HG03460 (cell line): ENCODE measurements around the gene OR10H4.
"Not testable (repeated sequence)": the region's sequence is repeated elsewhere in the genome, so short reads cannot be mapped to it uniquely, and the experiment has no call there.

Experiments
- ATAC-seq: cut with Tn5 transposase; IDR thresholded peaks from one replicate; pipeline ENCODE4 v1.9.1; 2021; ENCODE audit not compliant: unreplicated experiment

Gene OR10H4, protein sequence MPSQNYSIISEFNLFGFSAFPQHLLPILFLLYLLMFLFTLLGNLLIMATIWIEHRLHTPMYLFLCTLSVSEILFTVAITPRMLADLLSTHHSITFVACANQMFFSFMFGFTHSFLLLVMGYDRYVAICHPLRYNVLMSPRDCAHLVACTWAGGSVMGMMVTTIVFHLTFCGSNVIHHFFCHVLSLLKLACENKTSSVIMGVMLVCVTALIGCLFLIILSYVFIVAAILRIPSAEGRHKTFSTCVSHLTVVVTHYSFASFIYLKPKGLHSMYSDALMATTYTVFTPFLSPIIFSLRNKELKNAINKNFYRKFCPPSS

DNA sequence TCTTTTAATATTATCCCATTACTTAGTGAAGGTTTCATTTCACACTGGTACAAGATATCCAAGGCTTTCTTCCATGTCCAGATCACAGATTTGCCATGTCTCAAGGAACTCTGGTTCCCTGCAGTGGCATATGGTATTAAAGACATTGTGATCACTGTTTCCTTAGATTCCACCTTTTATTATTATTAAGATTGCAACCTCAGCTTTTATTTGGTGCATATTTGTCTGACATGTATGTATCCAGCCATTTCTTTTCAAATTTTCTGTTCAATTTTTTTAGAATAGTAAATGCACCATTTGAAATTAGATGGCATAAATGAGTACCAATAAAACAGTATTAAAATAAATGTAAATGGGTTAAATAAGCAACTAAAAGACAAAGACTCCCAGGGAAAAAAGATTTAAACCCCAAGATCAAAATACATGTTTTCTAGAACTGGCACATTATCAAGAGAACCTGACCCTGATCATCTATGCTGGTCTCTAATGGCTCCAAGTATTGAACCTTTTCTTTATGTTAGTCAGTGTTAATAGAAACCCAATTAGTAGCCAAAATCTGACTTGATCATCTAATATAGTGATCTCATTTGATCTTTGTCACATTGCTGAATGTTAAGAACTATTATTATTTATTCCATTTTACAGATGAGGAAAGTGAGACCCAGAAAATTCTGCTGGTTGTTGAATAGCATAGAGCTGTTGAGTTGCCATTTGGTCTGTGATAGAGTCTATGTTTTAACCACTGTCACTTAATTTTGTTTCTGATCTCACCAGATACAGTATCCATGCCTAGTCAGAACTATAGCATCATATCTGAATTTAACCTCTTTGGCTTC, at the start of gene OR10H4:
Gene OR10H4 (plus strand): TSS at position 786 of the 836 bp plus-strand sequence. CDS start 0 bp downstream, at position 786.
- ATAC-seq: no peak

DNA sequence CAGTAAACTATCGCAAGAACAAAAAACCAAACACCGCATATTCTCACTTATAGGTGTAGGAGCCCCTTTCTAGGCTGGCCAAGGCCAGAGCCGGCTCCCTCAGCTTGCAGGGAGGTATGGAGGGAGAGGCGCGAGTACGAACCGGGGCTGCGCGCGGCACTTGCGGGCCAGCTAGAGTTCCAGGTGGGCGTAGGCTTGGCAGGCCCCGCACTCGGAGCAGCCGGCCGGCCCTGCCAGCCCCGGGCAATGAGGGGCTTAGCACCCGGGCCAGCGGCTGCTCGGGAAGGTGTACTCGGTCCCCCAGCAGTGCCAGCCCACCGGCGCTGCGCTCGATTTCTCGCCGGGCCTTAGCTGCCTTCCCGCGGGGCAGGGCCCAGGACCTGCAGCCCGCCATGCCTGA, 49.2 kb upstream of the OR10H4 start:
- not testable (repeated sequence) for ATAC-seq

DNA sequence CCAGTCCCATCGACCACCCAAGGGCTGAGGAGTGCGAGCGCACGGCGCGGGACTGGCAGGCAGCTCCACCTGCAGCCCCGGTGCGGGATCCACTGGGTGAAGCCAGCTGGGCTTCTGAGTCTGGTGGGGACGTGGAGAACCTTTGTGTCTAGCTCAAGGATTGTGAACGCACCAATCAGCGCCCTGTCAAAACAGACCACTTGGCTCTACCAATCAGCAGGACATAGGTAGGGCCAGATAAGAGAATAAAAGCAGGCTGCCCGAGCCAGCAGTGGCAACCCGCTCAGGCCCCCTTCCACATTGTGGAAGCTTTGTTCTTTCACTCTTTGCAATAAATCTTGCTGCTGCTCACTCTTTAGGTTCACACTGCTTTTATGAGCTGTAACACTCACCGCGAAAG, 48.8 kb upstream of the OR10H4 start:
- ATAC-seq: not testable (repeated sequence)

DNA sequence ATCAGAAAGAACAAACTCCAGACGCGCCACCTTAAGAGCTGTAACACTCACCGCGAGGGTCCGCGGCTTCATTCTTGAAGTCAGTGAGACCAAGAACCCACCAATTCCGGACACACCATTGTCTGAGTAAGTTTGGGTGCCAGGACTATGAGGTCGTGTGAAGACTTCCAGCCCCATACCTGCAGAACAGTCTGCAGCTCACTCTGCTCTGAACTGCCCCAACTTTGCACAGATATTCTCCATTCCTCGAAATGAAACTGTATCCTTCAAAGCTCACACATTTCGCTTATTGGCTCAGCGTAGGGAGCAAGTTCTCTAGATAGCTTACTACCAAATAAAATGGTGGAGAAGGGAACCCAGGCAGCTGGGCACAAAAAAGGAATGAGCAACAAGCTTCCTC, 48.3 kb upstream of the OR10H4 start:
- ATAC-seq: no peak

DNA sequence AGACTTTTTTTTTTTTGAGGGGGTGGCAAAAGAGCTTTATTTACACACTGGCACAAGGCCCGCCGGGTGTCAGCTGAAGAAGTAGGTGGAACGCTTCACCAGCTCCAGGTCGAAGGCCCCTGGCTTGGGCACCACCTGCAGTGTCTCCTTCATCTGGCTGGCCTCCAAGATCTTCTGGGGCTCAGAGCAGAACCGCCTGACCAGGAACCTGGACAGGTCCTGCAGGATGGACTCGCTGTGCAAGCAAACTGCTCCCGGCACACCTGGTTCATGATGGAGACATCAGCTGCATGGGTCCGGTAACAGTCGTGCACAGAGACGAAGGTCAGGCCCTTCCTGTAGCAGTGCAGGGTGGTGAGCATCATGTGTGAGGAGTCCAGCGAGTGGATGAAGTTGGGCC, 46.6 kb upstream of the OR10H4 start:
- no peak for ATAC-seq

DNA sequence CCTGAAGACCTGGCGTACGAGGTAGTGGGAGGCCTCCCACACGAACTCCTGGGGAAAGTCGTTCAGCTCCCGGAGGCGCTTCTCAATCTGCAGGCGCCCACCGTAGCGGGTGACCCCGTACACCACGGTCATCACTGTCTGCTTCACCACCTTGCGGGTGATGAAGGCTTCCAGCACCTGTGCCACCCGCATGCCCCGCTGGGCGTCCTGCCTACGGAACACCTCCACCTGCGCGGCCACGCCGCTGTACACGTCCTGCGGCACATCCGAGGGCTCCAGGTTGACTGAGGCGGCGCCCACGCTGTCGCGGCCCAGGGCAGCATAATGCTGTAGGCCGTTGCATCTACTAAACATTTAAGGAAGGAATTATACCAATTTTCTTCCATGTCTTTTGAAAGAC, 45.9 kb upstream of the OR10H4 start:
- not testable (repeated sequence) for ATAC-seq

DNA sequence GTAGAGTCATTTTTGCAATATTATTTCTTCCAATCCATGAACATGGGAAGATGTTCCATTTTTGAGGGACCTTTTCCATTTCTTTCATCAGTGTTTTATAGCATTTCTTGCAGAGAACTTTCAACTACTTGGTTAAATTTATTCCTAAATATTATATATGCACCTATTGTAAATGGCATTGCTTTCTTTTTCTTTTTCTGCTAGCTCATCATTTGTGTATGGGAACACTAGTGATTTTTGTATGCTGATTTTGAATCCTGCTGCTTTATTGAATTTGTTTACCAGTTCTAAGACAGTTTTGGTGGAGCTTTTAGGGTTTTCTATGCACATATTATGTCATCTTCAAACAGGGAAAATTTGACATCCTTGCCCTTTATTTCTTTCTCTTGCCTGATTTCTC, 43.8 kb upstream of the OR10H4 start:
- no peak for ATAC-seq

DNA sequence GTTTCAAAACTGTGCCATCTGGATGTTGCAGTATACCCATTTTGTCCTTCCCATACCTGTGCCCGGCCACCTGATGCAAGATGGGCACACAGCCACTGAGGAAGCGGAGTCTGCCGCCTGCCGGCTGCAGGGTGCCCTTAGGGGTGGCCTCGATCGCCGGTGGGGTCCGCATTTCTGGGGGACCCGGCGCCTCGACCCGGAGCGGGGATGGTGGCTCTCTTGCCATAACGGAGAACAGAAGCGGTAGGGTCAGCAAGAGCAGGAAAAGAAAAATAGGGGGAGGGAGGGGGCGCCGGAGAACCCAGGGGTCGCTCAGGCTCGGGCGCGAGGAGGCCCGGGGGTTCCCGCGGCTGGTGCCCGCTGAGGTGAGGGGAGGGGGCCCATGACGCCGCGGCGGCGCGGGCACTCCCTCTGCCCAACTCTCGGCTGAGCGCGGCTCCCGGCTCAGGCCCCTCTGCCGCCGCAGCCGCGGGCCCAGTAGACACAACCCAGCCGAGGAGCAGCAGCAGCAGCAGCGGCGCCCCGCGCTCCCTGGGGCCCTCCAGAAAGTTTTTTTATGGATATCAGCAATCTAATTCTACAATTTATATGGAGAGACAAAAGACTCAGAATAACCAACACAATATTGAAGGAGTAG, 37.1 kb upstream of the OR10H4 start:
- ATAC-seq: no peak

DNA sequence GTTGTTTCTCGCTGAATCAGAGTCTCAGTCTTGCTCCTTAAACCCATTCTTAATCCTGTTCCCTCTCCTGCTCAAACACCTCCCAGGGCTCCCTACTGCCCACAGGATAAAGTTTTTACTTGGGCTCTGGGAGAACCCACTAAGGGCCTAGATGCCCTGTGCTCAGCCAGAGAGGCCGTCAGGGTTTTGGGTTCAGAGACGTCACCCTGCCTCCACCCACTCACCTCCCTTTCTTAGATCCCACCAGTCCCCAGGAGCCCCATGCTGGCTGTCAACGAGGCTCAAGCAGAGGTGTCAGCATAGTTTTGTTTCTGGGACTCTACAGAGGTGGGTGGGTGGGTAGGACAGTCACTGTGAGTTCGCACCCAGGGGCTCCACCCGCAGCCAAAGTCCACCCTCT, 35.4 kb upstream of the OR10H4 start:
- ATAC-seq: no peak

DNA sequence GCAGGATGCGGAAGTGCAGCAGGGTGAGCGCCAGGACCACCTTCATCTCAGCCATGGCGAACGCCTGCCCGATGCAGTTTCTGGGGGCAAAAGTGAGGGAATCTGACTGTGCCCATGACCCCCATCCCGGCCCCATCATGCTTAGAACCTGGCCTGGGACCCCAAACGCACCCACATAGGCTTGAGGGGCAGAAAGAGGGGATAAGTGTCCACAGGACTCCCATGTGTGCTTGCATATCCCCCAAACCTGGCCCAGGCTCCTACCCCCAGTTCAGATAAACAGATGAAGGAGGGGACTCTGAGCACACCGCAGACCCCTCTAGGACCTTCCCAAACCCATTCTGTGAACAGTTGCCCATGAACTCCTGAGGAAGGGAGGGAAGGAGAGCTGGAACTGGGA, 35.0 kb upstream of the OR10H4 start:
- no peak for ATAC-seq

DNA sequence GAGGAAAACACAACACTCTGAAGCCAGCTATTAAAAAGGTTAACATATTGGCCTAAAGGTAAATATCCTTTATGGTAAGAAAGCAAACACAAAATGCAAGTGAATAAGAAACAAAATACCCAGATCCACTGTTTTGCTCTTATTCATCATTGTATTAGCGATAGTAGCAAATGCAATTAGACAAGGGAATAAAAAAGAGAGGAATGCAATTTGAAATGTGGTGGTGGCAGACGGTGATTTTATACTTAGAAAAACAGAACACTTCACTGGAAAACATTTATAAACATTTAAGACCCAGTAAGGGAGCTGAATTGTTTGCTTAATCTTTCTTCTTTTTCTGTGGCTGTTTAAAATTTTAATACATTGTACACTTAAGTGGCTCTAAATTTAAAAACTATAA, 33.7 kb upstream of the OR10H4 start:
- ATAC-seq: no peak

DNA sequence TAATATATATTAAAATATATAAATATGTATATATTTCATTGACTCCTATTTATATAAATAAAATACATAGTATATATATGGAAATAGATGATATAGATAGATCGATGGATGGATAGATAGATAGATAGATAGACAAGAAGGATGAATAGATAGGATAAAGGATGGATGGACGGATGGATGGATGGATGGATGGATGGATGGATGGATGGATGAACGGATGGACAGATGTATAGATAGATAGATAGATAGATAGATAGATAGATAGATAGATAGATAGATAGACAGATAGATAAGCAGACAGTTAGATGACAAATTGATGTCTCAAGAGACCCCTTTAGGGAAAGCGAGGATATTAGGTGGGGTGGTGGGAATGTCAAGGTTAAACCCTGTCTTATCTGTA, 29.6 kb upstream of the OR10H4 start:
- no peak for ATAC-seq

DNA sequence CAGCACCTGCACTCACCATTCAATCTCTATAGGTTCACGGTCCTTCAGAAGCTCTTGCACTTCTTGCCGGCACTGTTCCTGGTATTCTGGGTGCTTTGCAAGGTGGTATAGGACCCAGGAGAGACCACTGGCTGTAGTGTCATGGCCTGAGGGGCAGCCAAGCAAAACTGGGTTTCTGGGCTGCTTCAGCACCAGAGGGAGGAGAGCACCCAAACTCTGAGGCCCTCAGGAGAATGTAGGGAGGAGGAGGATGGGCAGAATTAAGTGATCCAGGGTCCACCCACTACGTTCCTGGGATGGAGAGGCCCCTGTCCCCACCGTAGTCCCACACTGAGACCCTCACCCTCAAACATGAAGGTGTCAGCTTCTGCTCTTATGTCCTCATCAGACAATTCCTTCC, 26.8 kb upstream of the OR10H4 start:
- ATAC-seq: no peak

DNA sequence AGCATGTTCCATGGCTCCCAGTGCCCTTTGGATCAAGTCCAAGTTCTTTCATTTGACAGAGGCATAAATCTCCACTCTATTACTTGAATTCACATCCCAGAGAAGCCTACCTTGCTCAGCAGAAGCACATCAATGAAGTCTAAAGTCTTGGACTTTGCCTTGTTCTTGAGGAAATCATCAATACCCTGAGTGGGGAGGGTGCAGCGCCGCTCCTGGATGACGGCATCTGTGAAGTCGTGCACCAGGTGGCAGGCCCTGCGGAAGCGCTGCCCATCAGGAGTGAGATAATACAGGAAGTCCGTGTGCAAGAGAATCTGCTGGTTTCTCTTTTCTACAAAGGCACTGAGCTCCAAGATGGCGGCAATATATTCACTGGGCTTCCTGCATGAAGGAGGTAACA, 25.1 kb upstream of the OR10H4 start:
- no peak for ATAC-seq

DNA sequence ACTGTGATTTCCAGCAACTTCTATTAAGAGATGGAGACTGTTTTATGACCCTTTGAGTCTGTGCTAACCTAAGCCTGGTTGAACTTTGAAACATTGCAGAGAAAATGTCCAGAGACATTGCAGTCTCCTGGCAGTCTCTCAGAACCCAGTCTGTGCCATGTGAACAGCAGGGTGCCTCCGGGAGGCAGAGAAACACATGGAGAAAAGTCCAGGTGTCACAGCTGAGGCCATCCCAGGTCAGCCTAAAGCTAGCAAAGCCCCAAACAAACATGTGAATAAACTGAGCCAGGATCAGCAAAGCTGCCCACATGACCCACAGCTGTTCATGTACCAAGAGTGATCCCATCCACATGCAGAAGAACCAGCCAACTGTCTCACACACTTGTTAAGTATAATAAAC, 22.3 kb upstream of the OR10H4 start:
- no peak for ATAC-seq

DNA sequence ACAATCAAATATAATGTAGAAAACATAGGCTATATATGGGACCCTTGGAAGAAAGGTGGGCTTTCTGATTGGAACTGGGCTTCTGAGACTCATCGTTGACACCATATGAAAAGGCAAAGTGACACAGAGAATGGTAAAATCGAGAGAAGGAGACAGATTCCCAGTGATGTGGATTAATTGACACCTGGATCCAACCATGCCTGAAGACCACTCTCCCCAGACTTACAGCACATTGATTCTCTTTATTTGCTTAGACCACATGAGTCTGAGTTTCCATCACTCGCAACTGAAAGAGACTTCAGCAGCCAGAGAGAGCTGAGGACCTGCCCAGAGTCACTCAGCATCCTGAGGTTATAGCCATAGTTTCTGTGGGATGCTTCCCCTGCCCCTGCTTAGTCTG, 20.5 kb upstream of the OR10H4 start:
- no peak for ATAC-seq

DNA sequence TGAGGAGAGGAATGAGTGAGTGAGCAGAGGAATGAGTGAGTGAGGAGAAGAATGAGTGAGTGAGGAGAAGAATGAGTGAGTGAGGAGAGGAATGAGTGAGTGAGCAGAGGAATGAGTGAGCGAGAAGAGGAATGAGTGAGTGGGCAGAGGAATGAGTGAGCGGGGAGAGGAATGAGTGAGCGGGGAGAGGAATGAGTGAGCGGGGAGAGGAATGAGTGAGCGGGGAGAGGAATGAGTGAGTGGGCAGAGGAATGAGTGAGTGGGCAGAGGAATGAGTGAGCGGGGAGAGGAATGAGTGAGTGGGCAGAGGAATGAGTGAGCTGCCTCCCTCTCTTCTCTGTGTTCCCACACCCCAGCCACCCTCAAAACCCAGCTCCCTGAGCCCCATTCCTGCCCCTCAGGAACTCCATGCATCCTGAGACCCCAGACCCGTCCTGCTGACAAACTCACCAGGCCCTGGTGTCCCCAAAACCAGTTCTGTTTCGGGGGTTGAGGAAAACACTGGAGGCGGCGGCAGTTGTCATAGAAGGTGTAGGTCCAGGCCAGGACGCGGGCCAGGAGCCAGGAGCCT, 15.0 kb upstream of the OR10H4 start:
- not testable (repeated sequence) for ATAC-seq

DNA sequence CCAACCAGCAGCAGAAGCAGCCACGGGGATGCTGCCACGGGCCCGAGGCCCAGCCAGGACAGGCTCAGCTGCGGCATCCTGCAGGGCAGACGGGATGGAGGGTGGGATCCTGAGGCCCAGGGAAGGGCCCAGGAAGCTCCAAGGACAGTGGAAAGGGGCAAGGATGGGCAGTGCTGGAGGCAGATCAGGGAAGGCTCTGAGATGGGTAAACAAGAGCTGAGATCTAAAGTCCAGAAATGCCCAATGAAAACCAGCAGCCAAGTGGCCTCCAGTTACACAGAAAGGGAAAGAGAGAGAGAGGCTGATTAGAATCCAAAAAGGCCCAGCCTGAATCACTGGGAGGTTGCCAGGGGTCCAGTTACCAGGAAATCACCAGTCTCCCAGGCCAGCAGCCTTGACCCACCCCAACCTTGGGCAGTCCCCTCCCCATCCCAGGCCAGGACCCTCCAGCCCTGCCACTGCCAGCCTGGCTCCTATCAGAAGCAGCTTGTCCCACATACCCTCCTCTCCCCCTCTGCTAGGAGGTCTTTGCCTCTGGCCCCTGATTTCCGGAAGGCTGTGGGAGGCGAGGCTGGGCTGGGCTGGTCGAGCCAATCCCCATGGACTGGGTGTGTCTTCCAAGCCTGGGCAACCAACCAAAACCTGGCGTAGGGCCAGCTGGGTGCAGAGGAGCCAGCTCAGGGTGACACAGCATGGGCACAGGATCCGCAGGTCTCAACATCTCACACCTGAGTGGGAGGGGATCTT, 14.3 kb upstream of the OR10H4 start, which contains the start of gene CYP4F11:
Gene CYP4F11 (minus strand): TSS at position 198 of the 747 bp plus-strand sequence. CDS start 121 bp downstream, at position 77.
- no peak for ATAC-seq

DNA sequence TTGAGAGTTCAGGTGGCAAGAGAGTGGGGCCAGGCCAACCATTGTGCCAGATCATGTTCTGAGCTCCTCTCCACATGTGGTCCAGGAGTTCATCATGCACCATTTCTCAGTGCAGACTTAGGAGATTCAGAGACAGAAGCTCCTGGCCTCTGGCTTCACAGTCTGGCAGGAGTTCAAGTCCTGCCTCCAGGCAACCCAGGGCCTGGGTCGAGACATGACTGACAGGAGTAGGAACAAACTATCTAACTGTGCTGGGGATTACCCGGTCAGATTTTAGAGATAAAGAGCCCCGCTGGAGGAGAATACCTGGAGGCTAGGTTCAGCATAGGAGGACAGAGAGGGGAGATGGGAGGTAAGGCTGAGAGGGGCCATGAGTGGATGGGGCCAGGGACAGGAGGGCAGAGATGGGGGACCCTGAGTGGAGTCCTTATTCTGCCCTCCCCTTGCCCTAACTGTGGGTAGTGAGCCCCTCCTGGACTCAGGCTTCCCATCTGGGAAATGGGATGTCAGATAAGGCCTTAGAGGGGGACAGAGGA, 13.6 kb upstream of the OR10H4 start:
- no peak for ATAC-seq

DNA sequence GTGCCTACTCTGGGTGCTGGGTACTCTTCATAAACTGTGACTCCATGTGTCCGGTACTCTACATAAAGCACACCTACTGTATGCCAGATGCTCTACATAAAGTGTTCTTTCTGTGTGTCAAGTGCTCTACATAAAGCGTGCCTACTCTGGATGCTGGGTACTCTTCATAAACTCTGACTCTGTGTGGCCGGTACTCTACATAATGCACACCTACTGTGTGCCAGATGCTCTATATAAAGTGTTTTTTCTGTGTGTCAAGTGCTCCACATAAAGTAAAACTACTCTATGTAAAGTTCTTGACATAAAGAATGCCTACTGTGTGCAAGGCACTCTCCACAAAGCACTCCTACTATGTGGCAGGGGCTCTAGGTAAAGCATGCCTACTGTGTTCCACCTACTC, 12.6 kb upstream of the OR10H4 start:
- ATAC-seq: no peak
